MM.1S (cell line): ENCODE results near the gene KRT13.
"Not testable (repeated sequence)": the region's sequence is repeated elsewhere in the genome, so short reads cannot be mapped to it uniquely, and the experiment has no call there.

Experiments used
- DNase-seq: peaks from one replicate; pipeline ENCODE4 v3.0.0-alpha.2; 2015
- H2AFZ ChIP-seq: fragments of 300-600 bp; sonication (generic); 2 replicates; pipeline ENCODE4 v1.6.0; 2016; ENCODE audit warnings: antibody characterized with exemption, low read length
- H3F3A ChIP-seq: fragments of 300-600 bp; sonication (generic); 2 replicates; pipeline ENCODE4 v1.6.1; 2016; ENCODE audit warnings: mild to moderate bottlenecking, antibody characterized with exemption, low read length, moderate library complexity, mixed read lengths; ENCODE audit not compliant: insufficient read depth
- H3K27ac ChIP-seq: fragments of 300-600 bp; sonication (generic); 2 replicates; pipeline ENCODE4 v1.5.1; 2016; ENCODE audit warnings: mild to moderate bottlenecking, low read length
- H3K27me3 ChIP-seq: fragments of 300-600 bp; sonication (generic); replicated peaks from 2 replicates; pipeline ENCODE4 v1.6.0; 2016; ENCODE audit warnings: low read length; ENCODE audit not compliant: insufficient read depth
- H3K36me3 ChIP-seq: fragments of 300-600 bp; sonication (generic); replicated peaks from 2 replicates; pipeline ENCODE4 v1.6.1; 2016; ENCODE audit warnings: mild to moderate bottlenecking, low read length, mixed read lengths; ENCODE audit not compliant: insufficient read depth
- H3K4me1 ChIP-seq: fragments of 300-600 bp; sonication (generic); 2 replicates; pipeline ENCODE4 v1.6.1; 2016; ENCODE audit warnings: low read length, mixed read lengths
- H3K4me2 ChIP-seq: fragments of 300-600 bp; sonication (generic); 2 replicates; pipeline ENCODE4 v1.6.0; 2016; ENCODE audit warnings: low read depth, low read length
- H3K4me3 ChIP-seq: fragments of 300-600 bp; sonication (generic); 2 replicates; pipeline ENCODE4 v1.5.1; 2016; ENCODE audit warnings: low read length, mixed read lengths
- H3K79me2 ChIP-seq: fragments of 300-600 bp; sonication (generic); 2 replicates; pipeline ENCODE4 v1.6.1; 2016; ENCODE audit warnings: mixed run types, low read length, mixed read lengths
- H3K9ac ChIP-seq: fragments of 300-600 bp; sonication (generic); 2 replicates; pipeline ENCODE4 v1.6.1; 2016; ENCODE audit warnings: low read length, mixed read lengths
- H3K9me2 ChIP-seq: fragments of 300-600 bp; sonication (generic); replicated peaks from 2 replicates; pipeline ENCODE4 v1.6.1; 2016; ENCODE audit warnings: mild to moderate bottlenecking, low read length, mixed read lengths; ENCODE audit not compliant: insufficient read depth
- H3K9me3 ChIP-seq: fragments of 300-600 bp; sonication (generic); replicated peaks from 2 replicates; pipeline ENCODE4 v1.6.1; 2016; ENCODE audit warnings: mild to moderate bottlenecking, low read length, mixed read lengths; ENCODE audit not compliant: insufficient read depth
- H4K20me1 ChIP-seq: fragments of 300-600 bp; sonication (generic); 2 replicates; pipeline ENCODE4 v1.6.1; 2016; ENCODE audit warnings: mild to moderate bottlenecking, low read length, moderate library complexity, mixed read lengths; ENCODE audit not compliant: insufficient read depth
- EZH2 ChIP-seq: fragments of 300-600 bp; sonication (generic); optimal IDR thresholded peaks from 2 replicates; pipeline ENCODE3; 2017; ENCODE audit warnings: low read depth, mild to moderate bottlenecking, antibody characterized with exemption, low read length, mixed read lengths
- EZH2phosphoT487 ChIP-seq: fragments of 300-600 bp; sonication (generic); IDR thresholded peaks from 2 replicates; pipeline ENCODE4 v1.6.1; 2018; ENCODE audit warnings: antibody characterized with exemption, low read length
- TF ChIP-seq, protein P1 (sequence below): fragments of 300-600 bp; sonication (generic); IDR thresholded peaks from 2 replicates; pipeline ENCODE4 v1.5.1; 2016; ENCODE audit warnings: antibody characterized with exemption, low read length, mixed read lengths

The KRT13 gene

GRCh38 chr17:41544491-41544892 is 39.1 kb upstream of the KRT13 start:
- H3F3A ChIP-seq = no peaks in the 10 kb centered on the region
- no peaks in the 10 kb centered on the region for H3K9me2 ChIP-seq
- no peaks in the 10 kb centered on the region for H3K9me3 ChIP-seq
- no peaks in the 10 kb centered on the region for H3K36me3 ChIP-seq
- H2AFZ ChIP-seq = no peak overlapping the region
- peaks cover 12% of the 10 kb centered on the region; the same call in 1 of the 2 replicates for H3K4me1 ChIP-seq
- DNase-seq = no peak
- no peaks in the 10 kb centered on the region for H4K20me1 ChIP-seq
- H3K4me3 ChIP-seq = no peak overlapping the region
- no peaks in the 10 kb centered on the region for H3K79me2 ChIP-seq
- no peak overlapping the region for H3K9ac ChIP-seq
- H3K27me3 ChIP-seq = no peaks in the 10 kb centered on the region; the same call in 1 of the 2 replicates
- H3K27ac ChIP-seq = no peak overlapping the region
- no peak overlapping the region for H3K4me2 ChIP-seq
- TF ChIP-seq EZH2 = no peak
- TF ChIP-seq EZH2phosphoT487 = no peak

- not testable (repeated sequence) for H3K36me3 ChIP-seq, H2AFZ ChIP-seq, H3K27ac ChIP-seq, DNase-seq, H3K4me3 ChIP-seq, H3K9me2 ChIP-seq, H3K9me3 ChIP-seq, H3K9ac ChIP-seq, H3K79me2 ChIP-seq, H3K27me3 ChIP-seq, H3K4me1 ChIP-seq, H3K4me2 ChIP-seq, H4K20me1 ChIP-seq, H3F3A ChIP-seq
Measured at GRCh38 chr17:41542786-41543185, 37.4 kb upstream of the KRT13 start.

DNA sequence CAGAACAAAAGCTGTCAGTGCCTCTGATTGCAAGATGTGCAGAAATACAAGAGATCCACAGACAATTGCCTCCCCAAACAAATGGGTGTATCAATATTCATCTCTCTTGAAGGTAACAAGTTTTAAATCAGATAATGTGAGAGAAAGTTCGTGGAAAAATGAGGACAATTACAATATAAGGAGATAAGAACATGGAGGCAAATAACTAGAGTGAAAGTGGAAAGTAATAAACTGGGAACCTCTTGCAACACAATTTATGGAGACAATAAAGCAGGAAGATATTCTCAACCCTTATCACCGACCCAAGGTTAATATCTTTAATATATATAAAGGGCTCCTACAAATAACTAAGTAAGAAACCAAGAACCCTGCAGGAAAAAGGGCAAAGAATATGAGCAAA is 36.9 kb upstream of the KRT13 start:
- Histone ChIP-seq H2AFZ (no peak overlapping the region), H3K9me3 (no peaks in the 10 kb centered on the region), H3K27ac (no peak overlapping the region), H3K9me2 (no peaks in the 10 kb centered on the region), H3K27me3 (no peaks in the 10 kb centered on the region), H3K4me2 (no peak overlapping the region), H3K4me1 (no peaks in the 10 kb centered on the region), H3K9ac (no peak overlapping the region), H3K79me2 (no peaks in the 10 kb centered on the region), H4K20me1 (no peaks in the 10 kb centered on the region), H3F3A (no peaks in the 10 kb centered on the region), H3K36me3 (no peaks in the 10 kb centered on the region), H3K4me3 (no peak overlapping the region)
- no peak for DNase-seq
- TF ChIP-seq EZH2phosphoT487 (no peak), EZH2 (no peak)
- TF ChIP-seq, protein P1, sequence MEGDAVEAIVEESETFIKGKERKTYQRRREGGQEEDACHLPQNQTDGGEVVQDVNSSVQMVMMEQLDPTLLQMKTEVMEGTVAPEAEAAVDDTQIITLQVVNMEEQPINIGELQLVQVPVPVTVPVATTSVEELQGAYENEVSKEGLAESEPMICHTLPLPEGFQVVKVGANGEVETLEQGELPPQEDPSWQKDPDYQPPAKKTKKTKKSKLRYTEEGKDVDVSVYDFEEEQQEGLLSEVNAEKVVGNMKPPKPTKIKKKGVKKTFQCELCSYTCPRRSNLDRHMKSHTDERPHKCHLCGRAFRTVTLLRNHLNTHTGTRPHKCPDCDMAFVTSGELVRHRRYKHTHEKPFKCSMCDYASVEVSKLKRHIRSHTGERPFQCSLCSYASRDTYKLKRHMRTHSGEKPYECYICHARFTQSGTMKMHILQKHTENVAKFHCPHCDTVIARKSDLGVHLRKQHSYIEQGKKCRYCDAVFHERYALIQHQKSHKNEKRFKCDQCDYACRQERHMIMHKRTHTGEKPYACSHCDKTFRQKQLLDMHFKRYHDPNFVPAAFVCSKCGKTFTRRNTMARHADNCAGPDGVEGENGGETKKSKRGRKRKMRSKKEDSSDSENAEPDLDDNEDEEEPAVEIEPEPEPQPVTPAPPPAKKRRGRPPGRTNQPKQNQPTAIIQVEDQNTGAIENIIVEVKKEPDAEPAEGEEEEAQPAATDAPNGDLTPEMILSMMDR = no peak

GRCh38 chr17:41540921-41541625 is 35.7 kb upstream of the KRT13 start:
- no peaks in the 10 kb centered on the region for H3K9me2 ChIP-seq

More at GRCh38 chr17:41540921-41541625, 35.7 kb upstream of the KRT13 start:
- Histone ChIP-seq H3K27ac (no peak overlapping the region), H3K4me3 (no peak overlapping the region), H3F3A (no peaks in the 10 kb centered on the region), H3K9ac (no peak overlapping the region), H3K79me2 (no peaks in the 10 kb centered on the region), H3K9me3 (no peaks in the 10 kb centered on the region), H2AFZ (no peak overlapping the region), H3K4me1 (no peaks in the 10 kb centered on the region), H3K36me3 (no peaks in the 10 kb centered on the region), H4K20me1 (no peaks in the 10 kb centered on the region), H3K27me3 (no peaks in the 10 kb centered on the region), H3K4me2 (no peak overlapping the region)
- DNase-seq = no peak
- no peak for TF ChIP-seq EZH2phosphoT487
- TF ChIP-seq, protein P1 = no peak
- TF ChIP-seq EZH2 = no peak
